CD14-positive monocyte (primary cell): ENCODE data around the gene GIGYF2. TPM values are rescaled to one million over a fixed set of nuclear protein-coding genes. Genes with fewer than 3 reads are reported as not detected.

Experiments used
- DNase-seq, 3 donors: peaks; one replicate each; pipeline ENCODE4 v3.0.0-alpha.2; 2011 to 2022
- H2AFZ ChIP-seq: 2 replicates; pipeline ENCODE4 v1.6.0; 2012; ENCODE audit warnings: mild to moderate bottlenecking, low read depth, low read length, inconsistent platforms; ENCODE audit not compliant: insufficient read depth, poor library complexity, severe bottlenecking
- H3K27ac ChIP-seq, 2 donors: 1 replicate in 1 of 2; 2 replicates in 1 of 2; pipeline ENCODE4 v1.5.1; 2012 to 2013; ENCODE audit warnings: low read length in 2 of 2, control low read depth in 1 of 2, inconsistent platforms in 1 of 2, low read depth in 1 of 2, mild to moderate bottlenecking in 1 of 2
- H3K27me3 ChIP-seq, 2 donors: one replicate each; pipeline versions ENCODE4 v1.6.0 to v1.6.1; 2011 to 2013; ENCODE audit warnings: low read length in 2 of 2; ENCODE audit not compliant: control insufficient read depth in 2 of 2, insufficient read depth in 2 of 2
- H3K36me3 ChIP-seq, 2 donors: replicated peaks in 1 of 2; 1 replicate in 1 of 2; 2 replicates in 1 of 2; pipeline versions ENCODE4 v1.5.1 to v1.6.1; 2012 to 2013; ENCODE audit warnings: low read length in 2 of 2, control low read depth in 1 of 2, inconsistent platforms in 1 of 2, mild to moderate bottlenecking in 1 of 2; ENCODE audit not compliant: insufficient read depth in 2 of 2, control insufficient read depth in 1 of 2
- H3K4me1 ChIP-seq, 2 donors: 1 replicate in 1 of 2; 2 replicates in 1 of 2; pipeline versions ENCODE4 v1.5.1 to v1.6.1; 2012 to 2013; ENCODE audit warnings: low read length in 2 of 2, control low read depth in 1 of 2, inconsistent platforms in 1 of 2, mild to moderate bottlenecking in 1 of 2, moderate library complexity in 1 of 2; ENCODE audit not compliant: insufficient read depth in 2 of 2, control insufficient read depth in 1 of 2
- H3K4me2 ChIP-seq: replicated peaks from 2 replicates; pipeline ENCODE3; 2012; ENCODE audit warnings: low read length, moderate library complexity, mild to moderate bottlenecking; ENCODE audit not compliant: poor library complexity, severe bottlenecking; ENCODE audit errors: extremely low read depth
- H3K4me3 ChIP-seq, 3 experiments: fragments of 200-600 bp in 1 of 3; sonication (generic) in 1 of 3; replicated peaks in 1 of 3; 1 replicate in 2 of 3; 2 replicates in 1 of 3; pipeline ENCODE4 v1.5.1; 2011 to 2013; ENCODE audit warnings: low read length in 3 of 3, mild to moderate bottlenecking in 3 of 3, control low read depth in 2 of 3, low read depth in 2 of 3, inconsistent platforms in 1 of 3, moderate library complexity in 1 of 3
- H3K79me2 ChIP-seq: 2 replicates; pipeline ENCODE4 v1.6.0; 2012; ENCODE audit warnings: mild to moderate bottlenecking, control low read depth, inconsistent platforms, low read length, moderate library complexity; ENCODE audit not compliant: insufficient read depth
- H3K9ac ChIP-seq: 2 replicates; pipeline ENCODE4 v1.6.0; 2017; ENCODE audit warnings: low read length, mild to moderate bottlenecking; ENCODE audit not compliant: insufficient read depth, poor library complexity, severe bottlenecking
- H3K9me3 ChIP-seq, 2 donors: replicated peaks in 1 of 2; 1 replicate in 1 of 2; 2 replicates in 1 of 2; pipeline versions ENCODE4 v1.5.1 to v1.6.1; 2012 to 2013; ENCODE audit warnings: low read length in 2 of 2, control low read depth in 1 of 2; ENCODE audit not compliant: control insufficient read depth in 1 of 2, insufficient read depth in 1 of 2
- H4K20me1 ChIP-seq: 2 replicates; pipeline ENCODE4 v1.6.0; 2012; ENCODE audit warnings: mild to moderate bottlenecking, low read length, control low read depth, moderate library complexity; ENCODE audit not compliant: insufficient read depth
- H3K27ac Mint-ChIP-seq, 7 donors: one replicate each; pipeline ENCODE4 v1.8.0; 2020; ENCODE audit warnings: mild to moderate bottlenecking in 7 of 7, mixed read lengths in 7 of 7, moderate library complexity in 6 of 7, inconsistent platforms in 2 of 7
- H3K27me3 Mint-ChIP-seq, 3 donors: one replicate each; pipeline ENCODE4 v1.8.0; 2021 to 2022; ENCODE audit warnings: low read depth in 3 of 3, mild to moderate bottlenecking in 3 of 3, mixed read lengths in 3 of 3, moderate library complexity in 3 of 3, inconsistent platforms in 1 of 3
- H3K36me3 Mint-ChIP-seq, 2 donors: one replicate each; pipeline ENCODE4 v1.8.0; 2020; ENCODE audit warnings: mixed read lengths in 2 of 2, inconsistent platforms in 1 of 2, mild to moderate bottlenecking in 1 of 2
- H3K4me1 Mint-ChIP-seq: one replicate; pipeline ENCODE4 v1.8.0; 2020; ENCODE audit warnings: mild to moderate bottlenecking, mixed read lengths
- H3K4me3 Mint-ChIP-seq, 2 donors: one replicate each; pipeline ENCODE4 v1.8.0; 2020; ENCODE audit warnings: mild to moderate bottlenecking in 2 of 2, mixed read lengths in 2 of 2, moderate library complexity in 1 of 2
- H3K9me3 Mint-ChIP-seq, 7 donors: one replicate each; pipeline ENCODE4 v1.8.0; 2020 to 2022; ENCODE audit warnings: mixed read lengths in 7 of 7, mild to moderate bottlenecking in 6 of 7, moderate library complexity in 6 of 7, inconsistent platforms in 2 of 7
- CTCF ChIP-seq: fragments of 200-600 bp; IDR thresholded peaks from one replicate; pipeline ENCODE4 v1.8.0; 2022; ENCODE audit warnings: antibody characterized with exemption, mild to moderate bottlenecking
- whole genome bisulfite sequencing: methylation state at CpG from one replicate; pipeline ENCODE4 v1.1.5; 2013; ENCODE audit warnings: missing lambda C conversion rate; ENCODE audit not compliant: insufficient coverage; 5-methylcytosine and 5-hydroxymethylcytosine counted together
- intact Hi-C, 2 donors: fragments of 100-400 bp; cut with micrococcal nuclease; formaldehyde crosslinking; loops; one replicate each; pipeline versions ENCODE4 v1.15.0 to v1.15.1; 2023
- polyA plus RNA-seq, 3 donors: library from polyadenylated mRNA; depleted of rRNA in 1 of 3; unstranded in 2 of 3; stranded (reverse) in 1 of 3; fragments of 300-500 nt in 2 of 3; fragments of >200 nt in 1 of 3; fragmentation: Illumina TruSeq in 2 of 3; gene quantifications; 1 replicate in 2 of 3; 2 replicates in 1 of 3; pipeline ENCODE4 v1.2.3, GENCODE V29; 2012 to 2021

GIGYF2 gene
- polyA plus RNA-seq, 3 donors: 7.7 to 20.7 (median 17.3) TPM

GRCh38 chr2:232880764-232881351, 183.7 kb downstream of the GIGYF2 start:
- H3K36me3 ChIP-seq: no peaks in the 10 kb centered on the region

GRCh38 chr2:232882085-232882484, 185.0 kb downstream of the GIGYF2 start:
- no peak overlapping the region for H3K4me2 ChIP-seq
- DNase-seq: no peak
- H3K27me3 Mint-ChIP-seq: peaks cover 14 to 23% (median 17%) of the 10 kb centered on the region in 3 donors
- no peak overlapping the region for H3K27ac ChIP-seq
- no peak for TF ChIP-seq CTCF
- H3K4me3 Mint-ChIP-seq: no peak overlapping the region
- H3K9me3 ChIP-seq: no peaks in the 10 kb centered on the region
- peaks cover 2 to 8% of the 10 kb centered on the region in 2 donors for H3K27me3 ChIP-seq
- no peaks in the 10 kb centered on the region for H3K36me3 Mint-ChIP-seq
- no peak overlapping the region for H2AFZ ChIP-seq
- H3K4me1 ChIP-seq: no peaks in the 10 kb centered on the region
- no peaks in the 10 kb centered on the region for H3K79me2 ChIP-seq
- no peaks in the 10 kb centered on the region for H3K4me1 Mint-ChIP-seq
- H3K4me3 ChIP-seq: no peak overlapping the region
- intact Hi-C loops: no loop called here
- no peak overlapping the region for H3K9ac ChIP-seq
- peaks cover 0 to 1% (median 0%) of the 10 kb centered on the region in 7 donors for H3K9me3 Mint-ChIP-seq
- H3K27ac Mint-ChIP-seq: no peak overlapping the region
- no peaks in the 10 kb centered on the region for H4K20me1 ChIP-seq
- H3K36me3 ChIP-seq: no peaks in the 10 kb centered on the region
- WGBS: 96% methylated on average over 17 of the region's 17 CpGs

More at GRCh38 chr2:232880764-232881351, 183.7 kb downstream of the GIGYF2 start:
- Mint-ChIP-seq H3K4me3 (no peak overlapping the region), H3K4me1 (no peaks in the 10 kb centered on the region), H3K36me3 (no peaks in the 10 kb centered on the region), H3K27me3 (peaks cover 20 to 28% (median 25%) of the 10 kb centered on the region in 3 donors), H3K27ac (no peak overlapping the region), H3K9me3 (peaks cover 0 to 1% (median 0%) of the 10 kb centered on the region in 7 donors)
- no peaks in the 10 kb centered on the region for H4K20me1 ChIP-seq
- no peak for TF ChIP-seq CTCF
- no peaks in the 10 kb centered on the region for H3K79me2 ChIP-seq
- no peak overlapping the region for H2AFZ ChIP-seq
- H3K27me3 ChIP-seq: peaks cover 3 to 13% of the 10 kb centered on the region in 2 donors
- 88% methylated on average over 1 of the region's 17 CpGs for WGBS
- no peak for DNase-seq
- no peak overlapping the region for H3K4me2 ChIP-seq
- peaks cover under 1 to 10% of the 10 kb centered on the region in 2 donors for H3K4me1 ChIP-seq
- no peaks in the 10 kb centered on the region for H3K9me3 ChIP-seq
- no peak overlapping the region for H3K9ac ChIP-seq
- H3K4me3 ChIP-seq: no peak overlapping the region
- intact Hi-C loops: no loop called here
- H3K27ac ChIP-seq: no peak overlapping the region
